ENCODE measurements around the gene MESP2. TPM values are rescaled to one million over a fixed set of nuclear protein-coding genes. Genes with fewer than 3 reads are reported as not detected.

MESP2 gene
- total and polyA plus RNA-seq, 2 of the 8 experiments (the other 6 are each of a cell fraction or from before 2014, with no cell fraction given) = 0.35 to 0.80 TPM

- TF ChIP-seq POLR2AphosphoS5 (IDR thresholded peaks at IDR 0.05; ENCODE audit: low read depth, low read length) (no peak), SRF (IDR thresholded peaks at IDR 0.05; ENCODE audit: low read depth, low read length) (no peak)
- no peak overlapping the region for H3K9ac ChIP-seq (replicated peaks in 1 of 4; ENCODE audit: extremely low read depth in 1 of 4, low read depth in 3 of 4, low read length in 3 of 4)
- no peak overlapping the region for H3K23ac ChIP-seq (ENCODE audit: insufficient read length)
- no peak overlapping the region for H2BK20ac ChIP-seq (ENCODE audit: low read length)
- no peak overlapping the region for H2BK5ac ChIP-seq (ENCODE audit: low read depth, low read length)
- no peaks in the 10 kb centered on the region for H3K36me3 ChIP-seq (ENCODE audit: control insufficient read depth in 2 of 4, insufficient read depth in 4 of 4, low read length in 3 of 4)
- H3K9me3 ChIP-seq (ENCODE audit: insufficient read depth in 2 of 2, low read depth in 1 of 2, low read length in 1 of 2) = peaks cover 0 to 7% of the 10 kb centered on the region in 2 experiments; a peak in 2 of 4 replicates
- no peak overlapping the region for H4K91ac ChIP-seq (replicated peaks; ENCODE audit: insufficient read length, low read length)
- no peak overlapping the region for H2BK12ac ChIP-seq (ENCODE audit: low read depth, low read length)
- no peak overlapping the region for H3K4me3 ChIP-seq (ENCODE audit: extremely low read depth in 1 of 4, insufficient read depth in 2 of 4, low read depth in 3 of 4, low read length in 4 of 4)
- H3K23me2 ChIP-seq (ENCODE audit: low read depth, low read length) = peaks cover 2% of the 10 kb centered on the region; the same call in 1 of the 2 replicates
- no peak overlapping the region for H3K27ac ChIP-seq (ENCODE audit: low read depth, low read length)
- H3K14ac ChIP-seq (ENCODE audit: insufficient read length) = no peak overlapping the region
- ChIA-PET CTCF (ENCODE audit: partially characterized antibody) (no interaction called here), POLR2A (ENCODE audit: partially characterized antibody) (no interaction called here)
- H3K79me2 ChIP-seq (ENCODE audit: control insufficient read depth in 1 of 2, insufficient read depth in 2 of 2, low read length in 2 of 2) = no peaks in the 10 kb centered on the region
- H3K27me3 ChIP-seq (replicated peaks in 1 of 4; ENCODE audit: control insufficient read depth in 3 of 4, extremely low read depth in 1 of 4, insufficient read depth in 3 of 4, low read length in 3 of 4) = peaks cover 5 to 35% (median 27%) of the 10 kb centered on the region in 4 experiments
- no peak overlapping the region for H2AK5ac ChIP-seq (ENCODE audit: low read depth, low read length)
- H2BK15ac ChIP-seq (ENCODE audit: low read length) = no peak overlapping the region
- FAIRE-seq (no peak), DNase-seq (ENCODE audit: low read depth in 1 of 2, low spot score in 2 of 2) (no peak)
- H3K4ac ChIP-seq (replicated peaks; ENCODE audit: insufficient read length, low read depth, low read length) = no peak overlapping the region
- WGBS, 2 experiments (ENCODE audit: extremely low coverage in 1 of 2, insufficient coverage in 1 of 2, insufficient read length in 1 of 2, insufficient replicate concordance in 2 of 2, low coverage in 1 of 2, low lambda C conversion rate in 2 of 2, missing lambda C conversion rate in 1 of 2) = 76% methylated on average over 9 of the region's 10 CpGs; no CpG with 5 or more reads in 1 of the 2 experiments
- H4K8ac ChIP-seq (ENCODE audit: extremely low read depth, insufficient read depth, low read length) = no peak overlapping the region
- no peaks in the 10 kb centered on the region for H3K79me1 ChIP-seq (ENCODE audit: low read depth, low read length)
- H3K4me1 ChIP-seq (replicated peaks in 1 of 4; ENCODE audit: control insufficient read depth in 3 of 4, insufficient read depth in 4 of 4, low read length in 3 of 4) = peaks cover 0 to 6% (median 4%) of the 10 kb centered on the region in 4 experiments; a peak in 2 of 7 replicates
- no peak overlapping the region for H2AFZ ChIP-seq (ENCODE audit: low read length)
- no peak overlapping the region for H3K18ac ChIP-seq (ENCODE audit: extremely low read depth, low read length)
- no peak overlapping the region for H4K5ac ChIP-seq (ENCODE audit: insufficient read length, low read depth, low read length)
- H3K56ac ChIP-seq (replicated peaks; ENCODE audit: insufficient read length, low read depth, low read length) = no peak overlapping the region
- no peak overlapping the region for H2BK120ac ChIP-seq (replicated peaks; ENCODE audit: low read depth, low read length)
- peaks cover 0 to 2% of the 10 kb centered on the region in 2 experiments for H4K20me1 ChIP-seq (replicated peaks in 1 of 2; ENCODE audit: control insufficient read depth in 1 of 2, insufficient read depth in 2 of 2, low read length in 2 of 2)
- H3K4me2 ChIP-seq (ENCODE audit: insufficient read depth in 1 of 2, low read depth in 2 of 2, low read length in 2 of 2) = no peak overlapping the region
Observed at GRCh38 chr15:89817701-89818280, 41.7 kb downstream of the MESP2 start.
